H9 (cell line): ENCODE data around the gene AK9. TPM values are rescaled to one million over a fixed set of nuclear protein-coding genes. Genes with fewer than 3 reads are reported as not detected.

Source experiments
- DNase-seq: peaks from one replicate; pipeline ENCODE4 v3.0.0-alpha.2; 2017
- H2AFZ ChIP-seq: one replicate; pipeline ENCODE4 v1.6.1; 2013; ENCODE audit warnings: mild to moderate bottlenecking, low read length, control low read depth, moderate library complexity
- H2AK5ac ChIP-seq: 2 replicates; pipeline ENCODE4 v1.6.1; 2013; ENCODE audit warnings: low read length, control low read depth, mixed read lengths; ENCODE audit not compliant: insufficient read length
- H2BK120ac ChIP-seq: one replicate; pipeline ENCODE4 v1.6.1; 2013; ENCODE audit warnings: low read depth, mild to moderate bottlenecking, low read length, control low read depth, inconsistent platforms; ENCODE audit not compliant: poor library complexity, severe bottlenecking
- H2BK12ac ChIP-seq: 2 replicates; pipeline ENCODE4 v1.6.1; 2013; ENCODE audit warnings: low read length, control low read depth, mixed read lengths, low read depth; ENCODE audit not compliant: insufficient read length
- H2BK15ac ChIP-seq: 2 replicates; pipeline ENCODE4 v1.6.1; 2013; ENCODE audit warnings: low read depth, low read length, control low read depth
- H2BK20ac ChIP-seq: one replicate; pipeline ENCODE4 v1.6.1; 2013; ENCODE audit warnings: low read depth, mild to moderate bottlenecking, low read length, control low read depth, inconsistent platforms; ENCODE audit not compliant: poor library complexity, severe bottlenecking
- H2BK5ac ChIP-seq: 2 replicates; pipeline ENCODE4 v1.6.1; 2013; ENCODE audit warnings: low read length, control low read depth, mixed read lengths; ENCODE audit not compliant: insufficient read length
- H3K14ac ChIP-seq: 2 replicates; pipeline ENCODE4 v1.6.1; 2013; ENCODE audit warnings: low read length, control low read depth; ENCODE audit not compliant: insufficient read depth
- H3K18ac ChIP-seq: 2 replicates; pipeline ENCODE4 v1.6.1; 2013; ENCODE audit warnings: low read depth, mild to moderate bottlenecking, mixed read lengths, low read length, control low read depth; ENCODE audit not compliant: insufficient read length
- H3K23ac ChIP-seq: 2 replicates; pipeline ENCODE4 v1.6.1; 2013; ENCODE audit warnings: low read length, control low read depth, mixed read lengths, low read depth; ENCODE audit not compliant: insufficient read length
- H3K23me2 ChIP-seq: 2 replicates; pipeline ENCODE4 v1.6.1; 2013; ENCODE audit warnings: low read depth, mild to moderate bottlenecking, mixed read lengths, low read length, control low read depth; ENCODE audit not compliant: insufficient read length, poor library complexity, severe bottlenecking
- H3K27ac ChIP-seq: 2 replicates; pipeline ENCODE4 v1.5.1; 2013; ENCODE audit warnings: low read length, control low read depth, mixed read lengths, low read depth; ENCODE audit not compliant: insufficient read length
- H3K27me3 ChIP-seq: 2 replicates; pipeline ENCODE4 v1.6.1; 2013; ENCODE audit warnings: low read length, control low read depth, inconsistent platforms; ENCODE audit not compliant: insufficient read depth
- H3K4ac ChIP-seq: 2 replicates; pipeline ENCODE4 v1.6.1; 2013; ENCODE audit warnings: low read depth, mild to moderate bottlenecking, control low read depth, inconsistent platforms, low read length, moderate library complexity
- H3K4me1 ChIP-seq: 2 replicates; pipeline ENCODE4 v1.6.1; 2013; ENCODE audit warnings: low read length, control low read depth, inconsistent platforms; ENCODE audit not compliant: insufficient read depth
- H3K4me2 ChIP-seq: 2 replicates; pipeline ENCODE4 v1.6.1; 2013; ENCODE audit warnings: low read length, control low read depth, mixed read lengths; ENCODE audit not compliant: insufficient read length, insufficient read depth
- H3K56ac ChIP-seq: 2 replicates; pipeline ENCODE4 v1.6.1; 2013; ENCODE audit warnings: low read depth, mild to moderate bottlenecking, mixed read lengths, low read length, control low read depth; ENCODE audit not compliant: insufficient read length
- H3K79me1 ChIP-seq: 2 replicates; pipeline ENCODE4 v1.6.1; 2013; ENCODE audit warnings: low read depth, mild to moderate bottlenecking, moderate library complexity, low read length, control low read depth, inconsistent platforms; ENCODE audit not compliant: insufficient read depth, poor library complexity, severe bottlenecking
- H3K79me2 ChIP-seq: 2 replicates; pipeline ENCODE4 v1.6.1; 2013; ENCODE audit warnings: low read length, control low read depth, inconsistent platforms; ENCODE audit not compliant: insufficient read depth
- H3K9ac ChIP-seq: 2 replicates; pipeline ENCODE4 v1.6.1; 2013; ENCODE audit warnings: low read length, control low read depth, mixed read lengths; ENCODE audit not compliant: insufficient read length; ENCODE audit errors: extremely low read depth
- H3K9me3 ChIP-seq: one replicate; pipeline ENCODE4 v1.6.1; 2013; ENCODE audit warnings: low read depth, low read length, inconsistent platforms; ENCODE audit not compliant: control insufficient read depth
- H3T11ph ChIP-seq: one replicate; pipeline ENCODE4 v1.6.1; 2013; ENCODE audit warnings: mild to moderate bottlenecking, low read length, control low read depth, inconsistent platforms
- H4K20me1 ChIP-seq: one replicate; pipeline ENCODE4 v1.6.1; 2013; ENCODE audit not compliant: control insufficient read depth, insufficient read length, insufficient read depth
- H4K5ac ChIP-seq: 2 replicates; pipeline ENCODE4 v1.6.1; 2013; ENCODE audit warnings: low read depth, mild to moderate bottlenecking, mixed read lengths, low read length, control low read depth; ENCODE audit not compliant: insufficient read length
- H4K8ac ChIP-seq: replicated peaks from 2 replicates; pipeline ENCODE4 v1.6.1; 2013; ENCODE audit warnings: low read length, control low read depth, mixed read lengths, low read depth; ENCODE audit not compliant: insufficient read length
- H4K91ac ChIP-seq: 2 replicates; pipeline ENCODE4 v1.6.1; 2013; ENCODE audit warnings: low read depth, mild to moderate bottlenecking, moderate library complexity, mixed read lengths, low read length, control low read depth; ENCODE audit not compliant: insufficient read length
- H3K27ac Mint-ChIP-seq, 3 experiments: 2 replicates in 2 of 3; 3 replicates in 1 of 3; pipeline ENCODE4 v1.8.0; 2020 to 2021; ENCODE audit warnings: mixed read lengths in 3 of 3, mild to moderate bottlenecking in 1 of 3, moderate library complexity in 1 of 3
- H3K27me3 Mint-ChIP-seq: 2 replicates; pipeline ENCODE4 v1.8.0; 2021; ENCODE audit warnings: low read depth, mild to moderate bottlenecking, moderate library complexity, mixed read lengths
- H3K36me3 Mint-ChIP-seq, 3 experiments: 2 replicates in 2 of 3; 3 replicates in 1 of 3; pipeline ENCODE4 v1.8.0; 2020 to 2021; ENCODE audit warnings: low read depth in 3 of 3, mixed read lengths in 3 of 3; ENCODE audit not compliant: insufficient read depth in 1 of 3
- H3K4me1 Mint-ChIP-seq, 2 experiments: 2 replicates each; pipeline ENCODE4 v1.8.0; 2020; ENCODE audit warnings: mixed read lengths in 2 of 2
- H3K4me3 Mint-ChIP-seq, 2 experiments: 2 replicates in 1 of 2; 3 replicates in 1 of 2; pipeline ENCODE4 v1.8.0; 2020 to 2021; ENCODE audit warnings: mild to moderate bottlenecking in 2 of 2, mixed read lengths in 2 of 2, moderate library complexity in 1 of 2
- H3K9me3 Mint-ChIP-seq, 2 experiments: 2 replicates in 1 of 2; 3 replicates in 1 of 2; pipeline ENCODE4 v1.8.0; 2020; ENCODE audit warnings: mild to moderate bottlenecking in 2 of 2, mixed read lengths in 2 of 2, moderate library complexity in 1 of 2
- CTCF ChIP-seq: fragments of 200-600 bp; sonication (generic); conservative IDR thresholded peaks from 3 replicates; pipeline ENCODE4 v1.8.0; 2021; ENCODE audit warnings: antibody characterized with exemption, mild to moderate bottlenecking
- WGBS: extraction: QIAGEN DNeasy Blood & Tissue Kit; methylation state at CpG from one replicate; pipeline ENCODE4 v1.1.7; 2013; ENCODE audit warnings: missing lambda C conversion rate, low lambda C conversion rate, mixed read lengths; ENCODE audit not compliant: insufficient read length; ENCODE audit errors: extremely low coverage; 5-methylcytosine and 5-hydroxymethylcytosine counted together
- total RNA-seq: library from RNA; stranded (reverse); gene quantifications from 2 replicates; pipeline ENCODE4 v1.2.1, GENCODE V29; 2021

Gene AK9
- total RNA-seq, 1 experiment from 2014 or later: 2.3 TPM

GRCh38 chr6:109738667-109739066 is 47.7 kb upstream of the AK9 start:
- Histone ChIP-seq H2BK5ac (no peak overlapping the region), H3K4me2 (no peak overlapping the region), H2BK20ac (no peak overlapping the region), H3K9ac (no peak overlapping the region), H4K5ac (no peak overlapping the region), H3K18ac (no peak overlapping the region), H3K14ac (no peak overlapping the region), H4K20me1 (no peaks in the 10 kb centered on the region), H4K8ac (no peak overlapping the region), H3K4me1 (peaks cover 8% of the 10 kb centered on the region; the same call in 1 of the 2 replicates), H3K27me3 (no peaks in the 10 kb centered on the region), H3K9me3 (no peaks in the 10 kb centered on the region), H2BK12ac (no peak overlapping the region), H2BK15ac (no peak overlapping the region), H3T11ph (no peak overlapping the region), H3K27ac (no peak overlapping the region), H2BK120ac (no peak overlapping the region), H2AFZ (no peak overlapping the region), H3K4ac (no peak overlapping the region), H4K91ac (no peak overlapping the region), H3K79me2 (no peaks in the 10 kb centered on the region), H2AK5ac (no peak overlapping the region), H3K79me1 (no peaks in the 10 kb centered on the region), H3K23ac (no peak overlapping the region), H3K23me2 (no peaks in the 10 kb centered on the region), H3K56ac (no peak overlapping the region)
- no peak overlapping the region for H3K4me3 Mint-ChIP-seq
- H3K4me1 Mint-ChIP-seq: peaks cover 33 to 41% of the 10 kb centered on the region in 2 experiments
- DNase-seq: no peak
- H3K27me3 Mint-ChIP-seq: no peaks in the 10 kb centered on the region
- H3K36me3 Mint-ChIP-seq: peaks cover 7 to 17% (median 11%) of the 10 kb centered on the region in 3 experiments
- no peak for TF ChIP-seq CTCF
- no CpG with 5 or more reads among the region's 2 CpGs for WGBS
- H3K9me3 Mint-ChIP-seq: no peaks in the 10 kb centered on the region
- H3K27ac Mint-ChIP-seq: peak overlapping the region in 2 of 3 experiments; percentile 3 to 19; a peak in 4 of 7 replicates
